GM18867 (cell line): ENCODE data around the gene EGR1.
"Not testable (repeated sequence)": the region's sequence is repeated elsewhere in the genome, so short reads cannot be mapped to it uniquely, and the experiment has no call there.

ENCODE experiments used
- ATAC-seq: cut with Tn5 transposase; IDR thresholded peaks from one replicate; pipeline ENCODE4 v1.9.1; 2021; ENCODE audit warnings: mild to moderate bottlenecking, moderate library complexity; ENCODE audit not compliant: unreplicated experiment

EGR1 gene

DNA sequence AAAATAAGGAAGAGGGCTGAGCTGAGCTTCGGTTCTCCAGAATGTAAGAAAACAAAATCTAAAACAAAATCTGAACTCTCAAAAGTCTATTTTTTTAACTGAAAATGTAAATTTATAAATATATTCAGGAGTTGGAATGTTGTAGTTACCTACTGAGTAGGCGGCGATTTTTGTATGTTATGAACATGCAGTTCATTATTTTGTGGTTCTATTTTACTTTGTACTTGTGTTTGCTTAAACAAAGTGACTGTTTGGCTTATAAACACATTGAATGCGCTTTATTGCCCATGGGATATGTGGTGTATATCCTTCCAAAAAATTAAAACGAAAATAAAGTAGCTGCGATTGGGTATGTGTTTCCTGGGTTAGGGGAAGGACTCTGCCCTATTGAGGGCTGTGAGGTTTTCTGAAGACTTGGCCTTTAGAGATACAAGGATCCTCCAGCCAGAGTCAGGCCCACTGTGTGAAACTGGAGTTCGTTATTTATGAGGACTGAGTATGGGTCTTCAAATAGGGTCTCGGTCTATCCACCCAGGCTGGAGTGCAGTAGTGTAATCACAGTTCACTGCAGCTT lies 3.8 kb downstream of the EGR1 start:
- no peak for ATAC-seq

DNA sequence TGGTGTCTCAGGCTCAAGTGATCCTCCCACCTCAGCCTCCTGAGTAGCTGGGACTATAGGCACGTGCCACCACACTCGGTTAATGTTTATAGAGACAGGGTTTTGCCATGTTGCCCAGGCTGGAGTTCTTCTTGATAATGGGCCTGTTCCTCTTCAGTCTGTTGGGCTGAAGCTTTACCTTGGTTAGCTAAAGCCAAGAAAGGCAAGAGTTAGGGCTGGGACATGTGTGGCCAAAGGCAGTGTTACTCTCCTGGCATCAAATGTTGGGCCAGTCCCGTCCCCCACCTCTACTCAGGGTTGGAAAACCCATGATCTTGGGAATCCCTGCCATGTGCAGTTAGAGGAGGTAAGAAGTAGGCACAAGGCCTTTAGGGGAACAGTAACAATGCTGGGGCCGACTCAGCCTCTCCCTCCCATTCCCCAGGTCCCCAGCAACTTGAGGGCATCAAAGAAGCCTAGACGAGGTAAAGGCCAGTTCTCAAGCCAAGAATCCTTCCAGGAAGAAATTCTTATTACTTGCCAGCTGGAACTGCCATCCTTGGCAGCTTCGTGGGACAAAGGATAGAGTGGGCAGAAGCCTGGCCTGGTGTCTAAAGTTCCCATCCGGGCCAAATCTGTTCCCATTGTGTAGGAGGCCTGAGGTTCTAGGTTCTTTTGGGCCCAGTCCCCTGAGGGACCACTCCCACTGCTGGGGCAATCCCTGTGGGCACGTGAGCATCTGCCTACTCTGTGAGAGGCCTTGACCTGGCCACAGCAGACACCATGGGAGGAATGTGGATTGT lies 4.5 kb downstream of the EGR1 start:
- no peak for ATAC-seq

DNA sequence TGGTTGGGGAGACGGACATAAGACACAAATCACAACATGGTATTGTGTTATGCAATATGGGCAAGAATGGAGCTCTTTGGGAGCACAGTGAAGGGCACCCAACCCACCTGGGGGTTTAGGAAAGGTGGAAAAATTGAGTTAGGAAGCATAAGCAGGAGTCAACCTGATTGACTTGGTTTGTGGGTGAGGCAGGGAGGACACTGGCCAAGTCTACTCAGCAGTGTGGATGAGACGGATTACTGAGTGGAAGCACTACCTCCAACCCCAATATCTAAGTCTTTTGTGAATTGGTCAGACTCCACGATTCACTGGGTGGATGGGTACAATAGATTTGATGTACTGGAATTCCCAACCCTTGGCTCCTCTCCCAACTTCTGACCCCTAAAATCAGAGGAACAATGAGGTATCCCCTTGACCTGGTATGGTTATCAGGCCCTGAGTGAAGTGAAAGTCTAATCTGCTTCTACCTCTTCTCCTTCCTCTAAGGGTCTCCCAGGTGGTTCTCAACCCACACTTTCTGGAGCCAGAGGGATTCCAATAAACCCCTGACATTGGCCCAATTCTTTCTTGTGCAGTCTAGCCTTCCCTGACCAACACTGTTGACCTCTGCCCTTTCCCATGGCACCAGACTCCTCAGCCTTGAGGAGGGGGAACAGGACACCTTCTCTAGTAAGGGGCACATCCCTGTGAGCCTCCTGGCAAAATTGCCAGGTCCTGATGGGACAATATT lies 5.2 kb downstream of the EGR1 start:
- ATAC-seq: no peak

DNA sequence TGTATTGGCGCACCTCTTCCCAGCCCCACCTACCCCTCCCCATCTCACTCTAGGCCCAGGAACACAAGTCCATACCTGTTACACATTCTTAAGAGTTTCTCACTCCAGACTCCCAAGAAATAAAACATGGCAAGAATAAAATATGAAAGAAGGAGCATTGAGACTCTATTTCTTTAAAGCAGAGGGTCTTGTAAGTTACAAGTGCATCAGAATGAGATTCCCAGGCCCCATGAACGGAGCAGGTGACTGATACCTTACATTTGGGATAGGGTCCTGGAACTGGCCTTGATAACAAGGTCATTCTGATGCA lies 5.7 kb downstream of the EGR1 start:
- ATAC-seq: no peak

- ATAC-seq: no peak
Measured at GRCh38 chr5:138472353-138472752, 7.1 kb downstream of the EGR1 start.

- not testable (repeated sequence) for ATAC-seq
Measured at GRCh38 chr5:138473151-138473550, 7.9 kb downstream of the EGR1 start.

- ATAC-seq: no peak
Measured at GRCh38 chr5:138476918-138477317, 11.6 kb downstream of the EGR1 start.

GRCh38 chr5:138482638-138483037 lies 17.4 kb downstream of the EGR1 start:
- no peak for ATAC-seq

DNA sequence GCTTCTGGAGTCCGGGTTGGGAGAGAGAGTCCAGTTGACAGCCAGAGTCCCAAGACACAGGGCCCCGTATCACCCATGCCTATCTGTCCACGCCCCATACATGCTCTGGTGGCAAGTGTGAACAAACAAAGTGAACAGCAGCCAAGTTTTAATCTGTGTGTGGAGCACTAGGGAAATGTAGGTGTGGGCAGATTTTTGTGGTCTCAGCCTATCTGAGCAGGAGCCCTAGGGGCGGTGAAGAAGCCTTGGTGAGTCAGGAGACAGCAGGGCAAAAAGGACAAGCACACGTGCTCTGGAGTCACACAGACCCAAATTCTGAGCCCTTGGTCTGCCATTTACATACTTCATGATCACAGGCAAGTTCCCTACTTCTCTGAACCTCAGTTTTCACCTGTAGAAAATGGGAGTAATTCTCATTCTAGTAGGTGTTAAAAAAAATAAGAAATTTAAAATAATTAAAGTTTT lies 23.2 kb downstream of the EGR1 start:
- no peak for ATAC-seq

- no peak for ATAC-seq
Measured at GRCh38 chr5:138489683-138490061, 24.4 kb downstream of the EGR1 start.

GRCh38 chr5:138490648-138491283 lies 25.5 kb downstream of the EGR1 start:
- no peak for ATAC-seq

DNA sequence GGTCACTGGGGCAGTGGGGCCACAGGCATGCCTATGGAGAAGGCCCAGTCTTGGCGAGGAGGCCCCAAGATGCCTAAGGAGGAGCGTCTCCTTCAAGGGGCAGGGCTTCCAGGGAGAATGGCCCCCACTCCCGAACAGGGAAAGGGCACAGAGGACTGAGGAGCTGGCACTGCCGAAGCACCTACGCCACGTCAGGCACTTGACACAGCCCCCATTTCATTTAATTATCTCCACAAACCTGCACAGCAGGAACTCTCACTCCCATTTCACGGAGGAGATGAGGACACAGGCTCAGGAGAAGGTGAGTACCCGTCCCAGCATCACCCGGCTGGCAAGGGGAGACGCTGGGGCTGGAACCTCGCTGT lies 26.0 kb downstream of the EGR1 start:
- no peak for ATAC-seq

DNA sequence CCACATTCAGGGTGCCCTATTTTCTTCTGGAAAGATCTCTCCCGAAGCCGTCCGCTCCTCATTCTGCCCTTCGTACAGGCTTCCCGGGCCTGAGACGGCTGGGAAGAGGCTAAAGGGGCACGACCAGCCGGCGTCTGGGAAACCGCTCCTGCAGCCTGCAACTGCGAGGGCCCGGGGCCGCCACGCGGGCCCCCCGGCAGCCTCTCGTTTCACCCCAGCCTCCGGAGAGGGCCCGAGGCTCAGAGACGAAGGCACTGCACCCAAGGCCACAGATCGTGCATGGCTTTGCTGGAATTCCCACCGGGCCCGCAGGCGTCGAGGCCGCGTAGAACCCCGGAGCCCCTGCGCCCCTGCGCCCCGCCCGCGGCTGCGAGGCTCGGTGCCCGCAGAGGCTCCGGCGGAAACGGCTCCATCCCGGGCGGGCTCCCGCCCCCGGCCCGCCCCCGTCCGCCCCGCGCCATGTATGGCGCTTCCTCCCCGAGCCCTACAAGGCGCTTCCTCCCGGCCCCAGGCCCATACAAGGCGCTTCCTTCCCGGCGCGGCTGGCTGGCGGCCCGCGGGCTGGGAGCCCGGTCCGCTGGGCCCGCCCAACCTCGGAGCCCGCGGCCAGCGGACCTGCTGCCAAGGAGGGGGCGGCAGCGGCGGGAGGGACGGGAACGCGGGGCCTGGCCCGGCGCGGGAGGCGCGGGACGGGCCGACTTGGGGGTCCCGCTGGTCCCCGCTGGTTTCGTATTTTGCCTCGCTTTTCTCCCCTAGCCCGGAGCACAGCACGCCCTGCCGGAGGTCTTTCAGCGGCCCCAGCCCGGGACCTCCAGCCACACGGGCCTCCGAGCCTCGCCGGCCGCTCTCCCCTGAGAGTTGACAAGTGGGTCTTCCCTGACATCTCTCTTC lies 26.6 kb downstream of the EGR1 start:
- ATAC-seq: peak; percentile 99

DNA sequence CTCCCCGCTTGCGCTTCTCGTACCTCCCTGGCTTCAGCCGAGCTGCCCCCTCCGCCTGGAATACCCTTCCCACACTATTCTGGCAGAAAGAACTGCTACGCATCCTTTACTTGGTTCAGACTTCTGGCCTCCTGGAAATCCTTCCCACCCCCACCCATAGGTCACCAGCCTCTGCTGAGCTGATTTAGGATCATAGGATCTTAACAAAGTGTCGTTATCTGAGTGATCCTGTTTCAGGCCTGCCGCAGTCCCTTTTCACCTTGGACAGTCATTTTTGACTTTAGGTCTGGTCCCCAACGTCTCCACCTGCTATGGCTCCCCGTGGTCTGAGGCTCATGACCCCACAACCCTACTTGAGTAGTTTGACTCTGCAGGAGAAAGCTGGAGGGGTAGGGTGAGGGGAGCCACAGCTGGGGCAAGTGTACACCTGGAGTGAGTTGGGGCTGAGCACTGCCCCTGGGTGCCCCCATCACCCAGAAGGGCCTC lies 27.3 kb downstream of the EGR1 start:
- ATAC-seq: no peak

- no peak for ATAC-seq
Measured at GRCh38 chr5:138495351-138495750, 30.1 kb downstream of the EGR1 start.

DNA sequence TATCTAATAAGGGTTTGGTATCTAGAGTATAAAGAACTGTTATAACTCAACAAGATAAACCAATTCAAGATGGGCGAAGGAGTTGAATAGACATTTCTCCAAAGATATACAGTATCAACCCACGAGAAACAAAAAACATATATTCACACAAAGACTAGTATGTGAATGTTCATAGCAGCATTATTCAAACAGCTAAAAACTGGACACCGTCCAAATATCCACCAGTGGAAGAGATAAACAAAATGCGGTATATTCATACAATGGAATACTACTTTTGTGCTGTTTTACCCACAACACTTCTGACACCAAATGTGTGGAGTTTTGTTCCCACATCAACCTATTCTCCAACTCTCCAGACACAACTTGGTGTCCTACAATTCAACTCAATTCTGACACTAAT lies 33.1 kb downstream of the EGR1 start:
- no peak for ATAC-seq

DNA sequence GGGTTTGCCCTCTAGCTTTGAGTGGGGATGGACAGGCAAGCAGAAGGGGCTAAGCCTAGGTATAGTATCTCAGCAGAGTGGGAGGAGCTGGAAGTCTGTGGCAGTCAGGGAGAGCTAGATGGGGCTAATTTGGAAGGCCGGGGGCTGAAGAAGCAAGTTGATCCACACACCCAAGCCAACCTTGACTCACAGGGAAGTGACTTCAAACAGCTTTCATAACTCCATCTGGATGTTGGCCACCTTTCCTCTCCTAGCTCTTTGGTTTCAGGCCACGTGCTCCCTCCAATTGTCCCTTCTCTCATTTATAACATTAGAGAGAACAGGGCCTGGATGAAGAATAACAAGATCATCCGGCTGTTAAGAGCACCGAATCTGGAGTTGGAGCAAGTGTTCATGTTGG lies 36.8 kb downstream of the EGR1 start:
- ATAC-seq: no peak

- no peak for ATAC-seq
Measured at GRCh38 chr5:138502521-138502920, 37.2 kb downstream of the EGR1 start.

- no peak for ATAC-seq
Measured at GRCh38 chr5:138503487-138504270, 38.4 kb downstream of the EGR1 start.

DNA sequence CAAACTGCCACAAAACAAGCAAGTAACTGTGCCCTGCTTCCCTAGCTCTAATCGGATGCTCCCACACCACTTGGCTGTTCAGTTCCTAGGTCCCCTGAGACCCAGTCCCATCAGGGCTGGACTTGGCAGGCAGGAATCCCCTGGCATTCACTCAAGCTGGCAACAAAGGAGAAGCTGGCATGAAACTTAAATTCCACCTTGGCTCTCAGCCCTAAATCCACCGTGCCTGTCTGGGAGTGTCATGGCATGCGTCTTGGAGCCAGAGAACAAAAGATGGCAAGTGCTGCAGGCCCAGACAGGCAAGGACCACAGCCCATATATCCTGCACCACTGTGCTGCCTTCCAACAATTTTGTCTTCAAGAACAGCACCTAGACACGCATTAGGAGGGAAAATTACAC lies 39.5 kb downstream of the EGR1 start:
- no peak for ATAC-seq
